Measurements from ENCODE around the gene EXOC3L2.
A peak's percentile ranks its signal among the peaks of the same experiment; 100 is the strongest.
"Not testable (repeated sequence)": the region's sequence is repeated elsewhere in the genome, so short reads cannot be mapped to it uniquely, and the experiment has no call there.

The EXOC3L2 gene

DNA sequence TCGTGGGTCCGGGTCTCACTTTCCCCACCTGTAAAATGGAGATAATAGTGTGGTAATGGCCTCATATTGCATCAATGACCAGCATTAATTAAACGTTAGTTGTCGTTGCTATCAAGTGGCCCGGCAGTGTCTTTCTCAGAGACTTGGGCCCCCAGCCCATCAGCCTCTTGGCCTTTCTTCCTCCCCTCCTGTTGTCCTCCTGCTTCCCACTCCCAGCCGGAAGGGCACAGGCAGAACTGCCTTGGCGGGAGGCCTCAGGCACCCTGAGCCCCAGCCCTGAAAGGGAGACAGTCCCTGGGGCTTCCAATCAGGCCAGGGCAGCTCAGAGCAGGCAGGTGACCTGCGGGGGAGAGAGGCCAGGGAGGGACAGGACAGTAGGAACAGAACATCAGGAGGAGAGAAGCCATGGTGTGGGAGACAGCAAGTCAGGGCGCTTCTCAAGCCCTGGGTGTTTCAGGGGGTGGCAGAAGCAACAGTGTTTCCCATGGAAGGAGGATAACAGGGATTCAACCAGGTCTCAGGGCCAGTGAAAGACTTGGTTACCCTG lies 10.5 kb upstream of the EXOC3L2 start:
- DNase-seq = no peak

DNA sequence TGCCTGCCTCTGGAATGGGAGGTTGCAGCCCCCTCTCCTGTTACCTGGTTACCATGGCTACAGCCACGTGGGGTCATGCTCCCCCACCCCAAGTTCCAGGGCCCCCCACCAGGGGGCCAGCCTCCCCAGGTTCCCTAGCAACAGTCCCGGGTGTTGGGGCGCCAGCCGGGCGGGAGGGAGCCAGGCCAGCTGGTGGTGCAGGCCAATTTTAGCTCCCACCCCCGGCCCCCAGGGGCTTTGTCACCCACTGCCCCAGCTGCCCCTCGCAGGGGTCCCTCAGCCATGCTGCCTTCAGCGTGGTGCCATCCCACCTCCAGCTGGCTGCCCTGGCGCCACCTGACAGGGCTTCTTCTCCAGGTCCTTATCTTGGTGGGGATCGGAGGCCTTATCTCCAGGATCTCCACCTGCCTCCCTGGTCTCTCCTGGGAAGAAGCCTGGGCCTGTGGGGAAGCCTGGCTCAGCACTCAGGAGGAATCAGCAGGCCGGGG lies 8.9 kb upstream of the EXOC3L2 start:
- DNase-seq = no peak

DNA sequence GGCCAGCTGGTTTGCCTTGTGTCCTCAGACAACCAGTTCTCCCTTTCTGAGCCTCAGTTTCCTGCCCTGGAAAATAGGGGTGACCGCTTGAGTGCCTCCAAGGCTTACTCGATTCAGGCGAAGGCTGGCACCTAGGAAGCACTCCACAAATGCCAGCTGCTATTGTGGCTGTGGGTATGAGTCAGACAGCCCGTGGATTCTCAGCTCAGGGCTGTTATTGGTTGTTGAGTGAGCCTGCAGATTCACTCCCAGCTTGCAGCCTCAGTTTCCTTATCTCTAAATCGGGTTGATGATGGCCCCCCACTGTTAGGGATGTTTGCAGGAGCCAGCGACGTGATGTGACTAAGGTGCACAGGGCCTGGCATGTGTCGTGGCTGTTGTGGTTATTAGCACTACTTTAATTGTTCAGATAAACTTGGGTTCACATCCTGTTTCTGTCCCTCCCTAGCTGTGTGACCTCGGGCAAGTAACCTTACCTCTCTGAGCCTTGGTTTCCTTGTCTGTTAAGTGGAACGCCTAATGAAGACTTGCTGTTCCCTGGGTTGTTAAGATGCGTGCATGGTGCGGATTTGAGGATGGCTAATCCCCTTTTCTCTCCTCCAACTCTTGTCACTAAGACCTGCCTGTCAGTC lies 8.3 kb upstream of the EXOC3L2 start:
- DNase-seq = no peak

- DNase-seq = no peak
Observed at GRCh38 chr19:45251452-45252354, 6.5 kb upstream of the EXOC3L2 start.

- DNase-seq = peak; percentile 1
Observed at GRCh38 chr19:45250832-45251451, 5.7 kb upstream of the EXOC3L2 start, which contains the start of gene MARK4. TSS of gene MARK4 (plus strand) at chr19:45251271. CDS start at chr19:45251589, 318 bp downstream.

GRCh38 chr19:45250216-45250831 lies 5.1 kb upstream of the EXOC3L2 start:
- no peak for DNase-seq

- no peak for DNase-seq
Observed at GRCh38 chr19:45249261-45250033, 4.2 kb upstream of the EXOC3L2 start.

DNA sequence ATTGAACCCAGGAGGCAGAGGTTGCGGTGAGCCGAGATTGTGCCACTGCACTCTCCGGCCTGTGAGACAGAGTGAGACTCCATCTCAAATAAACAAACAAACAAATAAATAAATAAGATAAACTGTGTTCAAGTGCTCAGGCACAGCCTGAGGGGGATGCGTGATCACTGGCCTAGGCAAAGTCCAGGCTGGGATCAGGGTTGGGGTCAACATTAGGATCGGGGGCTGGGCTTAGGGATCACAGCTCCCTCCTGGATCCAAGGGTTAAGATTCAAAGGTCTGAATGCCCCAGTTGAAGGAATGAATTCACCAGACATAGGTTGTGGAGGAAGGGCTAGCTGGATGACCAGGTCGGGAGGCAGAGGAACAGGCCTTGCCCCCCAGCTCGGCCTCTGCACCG lies 1.9 kb upstream of the EXOC3L2 start:
- DNase-seq = no peak

- no peak for DNase-seq
Observed at GRCh38 chr19:45245826-45246225, 619 bp upstream of the EXOC3L2 start.

DNA sequence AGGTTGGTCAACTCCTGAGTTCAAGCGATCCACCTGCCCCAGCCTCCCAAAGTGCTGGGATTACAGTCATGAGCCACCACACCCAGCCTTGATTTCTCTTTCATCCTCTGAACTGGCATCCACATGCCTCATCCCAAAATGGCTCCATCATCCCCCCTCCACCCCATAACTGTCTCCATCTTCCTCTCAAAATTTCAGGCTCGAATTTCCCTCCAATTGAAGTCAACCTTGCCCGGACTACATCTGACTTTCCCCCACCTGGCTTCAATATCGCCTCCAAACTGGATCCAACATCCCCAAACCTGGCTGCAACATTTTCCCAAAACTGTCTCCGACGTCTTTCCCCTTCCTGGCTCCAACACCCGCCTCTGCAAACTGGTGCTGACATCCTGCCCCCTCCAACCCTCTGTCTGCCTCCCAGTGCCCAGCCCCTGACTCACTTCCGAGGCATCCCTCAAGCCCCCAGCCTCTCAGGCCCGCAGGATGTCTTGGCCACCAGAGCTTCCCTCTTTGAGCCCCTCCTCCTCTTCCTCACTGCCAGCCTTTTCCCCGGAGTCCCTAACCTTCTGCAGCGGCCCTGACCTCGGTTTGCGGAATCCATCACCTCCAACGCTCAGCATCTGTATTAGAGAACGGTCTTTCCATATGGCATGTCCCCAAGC lies 943 bp downstream of the EXOC3L2 start:
- DNase-seq = no peak

DNA sequence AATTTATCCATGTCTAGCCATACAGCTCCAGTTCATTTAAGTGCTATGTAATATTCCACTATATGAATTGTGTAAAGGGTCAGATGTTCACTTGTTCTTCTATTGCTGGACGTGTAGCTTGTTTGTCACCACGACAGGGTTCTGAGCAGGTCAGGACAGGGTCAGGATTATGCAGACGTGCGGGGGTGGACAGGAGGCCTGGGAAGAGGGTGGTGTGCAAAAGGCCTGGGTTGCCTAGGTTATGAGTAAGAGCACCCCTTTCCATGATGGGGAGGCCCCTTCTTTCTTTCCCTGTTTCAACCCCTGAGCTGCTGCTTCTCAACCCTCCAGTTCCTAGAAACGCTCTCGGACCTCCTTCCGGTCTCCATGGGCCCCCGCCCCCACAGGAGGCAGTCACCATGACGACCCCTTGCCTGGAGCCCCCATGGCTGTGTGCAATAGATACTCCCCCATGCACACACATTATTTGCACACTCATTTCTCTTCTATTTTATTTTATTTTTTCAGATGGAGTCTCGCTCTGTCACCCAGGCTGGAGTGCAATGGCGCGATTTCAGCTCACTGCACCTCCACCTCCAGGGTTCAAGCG lies 2.0 kb downstream of the EXOC3L2 start:
- DNase-seq = no peak

DNA sequence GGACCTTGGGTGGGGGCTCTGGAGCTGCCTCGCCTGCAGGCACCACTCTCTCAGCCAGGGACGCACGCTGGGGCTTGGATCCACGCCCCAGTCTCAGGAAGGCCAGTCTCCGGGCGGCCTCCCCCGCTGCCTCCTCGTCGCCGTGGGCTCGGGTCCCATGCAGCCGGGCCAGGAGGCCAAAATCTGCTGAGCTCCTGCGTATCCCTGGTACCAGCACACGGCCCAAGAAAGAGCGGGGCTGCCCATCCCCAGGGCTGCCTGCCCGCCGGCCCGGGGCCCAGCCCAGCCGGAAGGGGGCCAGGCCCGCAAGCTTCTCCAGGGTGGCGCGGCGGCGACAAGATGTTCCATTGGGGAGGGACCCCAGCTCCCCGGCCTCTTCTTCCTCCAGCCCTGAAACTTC lies 6.7 kb downstream of the EXOC3L2 start:
- no peak for DNase-seq

DNA sequence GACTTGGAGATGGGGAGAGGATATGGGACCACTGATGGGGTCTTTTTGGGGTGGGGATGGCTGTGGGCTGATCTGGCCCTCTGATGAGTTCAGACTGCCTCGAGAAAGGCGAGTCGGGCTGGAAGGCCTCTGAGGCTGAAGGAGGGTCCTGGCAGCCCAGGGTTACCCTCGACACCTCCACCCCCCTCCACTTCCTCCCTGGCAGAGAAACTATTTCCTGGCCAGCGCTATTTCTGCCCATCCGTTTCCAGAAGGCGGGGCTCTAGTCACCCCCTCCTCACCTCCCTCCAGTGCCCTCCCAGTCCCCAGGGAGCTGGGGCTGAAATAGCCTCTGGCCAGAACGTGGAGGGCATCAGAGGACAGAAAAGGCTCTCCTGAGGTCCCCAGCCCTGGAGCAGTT lies 9.7 kb downstream of the EXOC3L2 start:
- no peak for DNase-seq

DNA sequence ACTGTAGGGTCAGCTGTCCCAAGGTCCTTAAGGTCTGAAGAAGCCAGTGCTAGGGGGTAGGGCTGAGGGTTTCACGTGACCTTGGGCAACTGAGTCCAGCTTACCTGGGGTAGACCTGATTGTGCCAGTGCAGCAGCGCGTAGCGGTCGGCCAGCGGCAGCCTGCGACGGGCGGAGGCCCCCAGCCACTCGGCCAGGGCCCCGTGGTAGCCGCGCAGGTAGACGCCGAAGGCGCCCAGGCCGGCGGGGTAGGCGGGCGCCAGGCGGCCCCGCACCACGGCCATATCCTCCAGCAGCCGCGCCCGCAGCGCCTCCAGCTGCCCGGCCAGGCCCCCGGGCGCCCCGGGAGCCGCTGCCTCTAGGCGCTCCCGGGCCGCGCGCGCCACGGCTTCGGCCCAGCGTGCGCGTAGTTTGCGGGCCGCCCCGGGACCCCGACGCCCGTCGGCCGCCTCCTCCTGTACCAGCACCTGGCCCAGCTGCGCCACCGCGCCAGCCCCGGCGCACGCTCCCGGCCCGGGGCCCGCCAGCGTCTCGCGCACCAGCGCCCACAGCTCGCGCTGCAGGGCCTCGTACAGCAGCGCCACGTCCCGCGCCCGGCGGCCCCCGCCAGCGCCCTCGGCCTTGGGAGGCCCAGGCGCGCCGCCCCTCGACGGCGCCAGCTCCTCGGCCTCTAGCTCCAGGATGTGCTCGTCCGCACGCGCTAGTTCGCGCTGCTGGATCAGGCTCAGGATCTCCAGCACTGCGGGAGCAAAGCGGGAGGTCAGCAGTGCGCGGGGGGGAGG lies 10.9 kb downstream of the EXOC3L2 start:
- DNase-seq = no peak

GRCh38 chr19:45231891-45232290 lies 13.3 kb downstream of the EXOC3L2 start:
- no peak for DNase-seq

DNA sequence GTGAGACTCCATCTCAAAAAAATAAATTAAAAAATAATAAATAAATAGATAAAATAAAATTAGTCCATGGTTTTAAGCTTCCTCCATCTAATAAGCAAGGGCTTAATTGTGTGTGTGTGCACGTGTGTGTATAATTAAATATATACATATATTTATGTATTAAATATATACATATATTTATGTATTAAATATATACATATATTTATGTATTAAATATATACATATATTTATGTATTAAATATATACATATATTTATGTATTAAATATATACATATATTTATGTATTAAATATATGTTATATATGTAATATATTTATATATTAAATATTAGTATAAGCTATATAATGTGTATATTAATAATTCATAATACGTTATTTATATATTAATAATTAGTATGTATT lies 16.2 kb downstream of the EXOC3L2 start:
- DNase-seq = not testable (repeated sequence)

GRCh38 chr19:45224645-45225044 lies 20.6 kb downstream of the EXOC3L2 start:
- no peak for DNase-seq

GRCh38 chr19:45223879-45224278 lies 21.3 kb downstream of the EXOC3L2 start:
- DNase-seq = no peak

DNA sequence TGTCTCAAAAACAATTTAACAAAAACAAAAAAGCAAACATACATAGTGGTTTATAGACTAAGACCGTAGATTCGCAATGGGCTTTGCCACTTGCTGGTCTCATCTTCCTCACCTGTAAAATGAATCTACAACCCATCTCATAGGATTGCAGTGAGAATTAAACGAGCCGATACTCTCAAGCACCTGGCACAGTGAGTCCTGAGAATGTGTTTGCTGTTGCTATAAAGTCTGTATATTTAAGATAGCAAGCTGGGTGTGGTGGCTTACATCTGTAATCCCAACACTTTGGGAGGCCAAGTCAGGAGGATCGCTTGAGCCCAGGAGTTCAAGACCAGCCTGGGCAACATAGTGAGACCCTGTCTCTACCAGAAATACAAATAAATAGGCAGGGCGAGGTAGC lies 22.5 kb downstream of the EXOC3L2 start:
- no peak for DNase-seq
